Activated naive CD4-positive, alpha-beta T cell (primary cell): ENCODE data around the gene DPF1.
"Not testable (repeated sequence)": the region's sequence is repeated elsewhere in the genome, so short reads cannot be mapped to it uniquely, and the experiment has no call there.

Experiments used
- DNase-seq, 4 experiments: peaks; one replicate each; lab custom pipeline; 2025; lab: John Stamatoyannopoulos, UW

The DPF1 gene

DNA sequence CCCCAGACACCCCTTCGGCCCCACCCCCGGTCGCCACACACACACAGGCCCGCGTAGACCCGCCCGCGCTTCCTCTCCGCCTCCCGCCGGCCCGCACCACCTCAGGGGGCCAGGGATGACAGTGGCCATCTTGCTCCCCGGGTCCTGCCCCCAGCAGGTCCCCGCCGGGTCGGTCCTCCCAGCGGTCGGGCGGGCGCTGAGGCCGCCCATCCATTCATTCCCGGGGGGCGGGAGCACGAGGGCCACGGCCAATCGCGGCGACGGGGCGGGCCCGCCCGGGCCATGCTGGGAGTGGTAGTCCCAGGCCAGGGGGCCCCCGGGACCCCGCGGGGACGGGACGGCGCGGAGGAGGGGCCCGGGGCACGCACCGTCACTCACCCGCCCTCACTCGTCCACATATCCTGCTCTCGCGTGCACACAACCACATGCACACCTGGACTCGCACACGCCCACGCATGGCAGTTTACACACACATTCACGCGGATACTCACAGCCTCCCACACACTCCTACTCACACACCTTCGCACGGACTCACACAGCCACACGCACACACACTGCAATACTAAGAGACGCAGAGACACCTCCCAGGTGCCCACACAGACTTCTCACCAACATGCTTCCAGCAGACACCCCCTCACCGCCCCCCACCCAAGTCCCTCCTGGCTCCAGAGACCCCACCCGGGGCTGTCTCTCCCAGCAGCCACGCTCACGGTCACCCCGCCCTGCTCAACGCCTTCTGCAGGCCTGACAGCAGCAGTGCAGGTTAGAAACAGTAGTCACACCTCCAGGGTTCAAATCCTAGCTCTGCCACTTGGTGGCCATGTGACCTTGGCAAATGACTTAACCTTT, at the start of gene DPF1:
Gene DPF1, minus strand, starts transcription at position 209 of the 849 bp plus-strand sequence. Its CDS starts 80 bp downstream, at position 129.
- peak in 2 of 4 experiments; percentile 15 to 23 for DNase-seq

DNA sequence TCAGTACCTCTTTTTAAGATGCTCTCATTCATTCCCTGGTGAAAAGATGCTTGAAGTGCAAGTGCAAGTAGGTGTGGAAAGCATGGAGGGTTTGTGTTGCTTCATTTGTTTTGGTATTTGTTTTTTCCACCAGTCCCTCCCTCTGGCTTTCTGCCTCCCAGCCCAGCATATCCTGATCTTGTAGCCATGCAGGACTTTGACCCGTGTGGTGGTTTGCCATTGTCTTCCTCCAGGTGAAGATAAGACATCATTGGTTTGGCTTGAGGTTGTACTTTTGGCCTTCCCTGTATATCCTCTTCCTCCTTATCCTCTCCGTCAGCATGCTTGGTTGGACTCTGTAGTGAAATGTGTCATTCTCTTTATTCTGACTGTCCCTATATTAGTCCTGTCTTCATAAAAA, 49.5 kb upstream of the DPF1 start:
- no peak for DNase-seq

DNA sequence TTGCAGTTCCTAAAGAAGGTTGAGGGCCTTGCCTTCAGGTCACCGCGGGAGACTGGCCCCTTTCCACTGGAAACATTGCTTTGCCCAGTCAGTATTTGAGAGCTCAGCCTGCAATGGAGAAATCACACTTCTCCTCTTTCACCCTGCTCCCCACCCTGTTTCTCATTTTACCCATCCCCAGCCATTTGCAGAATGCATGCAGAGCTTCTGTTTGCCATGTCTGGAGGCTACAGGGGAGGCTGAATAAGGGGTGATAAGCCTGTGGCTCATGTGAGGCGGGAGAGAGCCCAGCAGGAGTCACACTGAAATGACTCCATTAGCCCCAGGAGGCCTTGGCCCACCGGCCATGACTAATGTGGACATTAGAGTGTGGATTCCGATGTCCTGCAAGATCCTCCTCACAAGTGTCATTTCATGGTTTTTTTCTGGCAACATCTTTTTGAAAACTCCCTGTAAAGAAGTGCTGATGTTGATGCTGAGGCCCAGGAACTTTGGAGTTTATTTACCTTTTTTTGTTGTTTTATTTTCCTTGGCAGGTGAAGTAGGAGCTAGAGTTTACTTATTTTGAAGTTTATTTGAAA, 46.7 kb upstream of the DPF1 start:
- no peak for DNase-seq

DNA sequence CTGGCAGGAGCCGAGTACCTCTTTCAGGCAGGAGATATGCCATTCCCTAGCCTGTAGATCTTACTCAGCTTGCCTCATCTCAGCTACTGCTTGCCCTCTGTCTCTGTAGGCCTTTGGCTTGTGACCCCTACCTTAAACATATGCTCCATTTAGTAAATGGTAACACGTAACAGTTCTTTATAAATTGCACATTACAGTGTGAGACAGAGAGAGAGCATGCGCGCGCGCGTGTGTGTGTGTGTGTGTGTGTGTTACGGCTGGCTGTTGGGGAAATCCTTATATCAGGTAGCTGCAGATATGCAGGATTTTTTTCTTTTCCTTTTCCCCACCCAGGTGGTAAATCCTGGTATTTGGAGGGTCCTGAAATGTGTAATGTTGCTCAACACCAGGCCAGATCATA, 44.5 kb upstream of the DPF1 start:
- DNase-seq, result no peak

DNA sequence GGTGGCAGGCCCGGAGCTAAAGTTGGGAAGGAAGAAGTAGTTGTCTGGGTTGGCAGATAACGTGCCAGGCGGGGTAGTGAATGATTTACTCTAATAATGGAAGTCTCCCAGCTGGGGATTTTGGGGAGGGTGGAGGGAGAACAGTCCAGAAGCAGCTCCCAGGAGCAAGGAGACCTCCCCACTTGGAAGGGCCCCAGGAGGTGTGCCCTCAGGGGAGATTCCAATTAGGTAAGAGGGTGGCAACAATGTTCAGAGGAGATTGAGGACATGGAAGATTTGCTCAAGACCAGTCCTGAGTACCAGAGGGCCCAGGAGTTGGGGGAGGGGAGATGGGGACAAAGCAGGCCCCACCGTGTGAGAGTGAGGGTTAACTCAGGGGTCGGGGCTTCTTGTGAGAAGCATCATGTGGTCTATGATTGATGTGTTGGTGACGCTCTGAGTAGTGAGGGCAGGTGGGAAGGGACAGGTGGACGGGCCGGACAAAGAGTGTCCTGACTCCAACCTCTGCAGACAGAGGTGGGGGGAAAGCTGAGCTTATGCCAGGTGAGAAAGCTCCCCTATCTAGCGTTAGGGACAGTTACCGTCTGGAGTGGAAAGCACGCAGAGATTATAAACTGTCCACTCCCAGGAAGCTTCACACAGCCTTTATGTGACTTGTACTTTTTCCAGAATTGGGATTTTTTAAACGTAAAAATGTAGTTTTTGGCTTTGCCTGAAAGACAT, 43.9 kb upstream of the DPF1 start:
- DNase-seq, result no peak

DNA sequence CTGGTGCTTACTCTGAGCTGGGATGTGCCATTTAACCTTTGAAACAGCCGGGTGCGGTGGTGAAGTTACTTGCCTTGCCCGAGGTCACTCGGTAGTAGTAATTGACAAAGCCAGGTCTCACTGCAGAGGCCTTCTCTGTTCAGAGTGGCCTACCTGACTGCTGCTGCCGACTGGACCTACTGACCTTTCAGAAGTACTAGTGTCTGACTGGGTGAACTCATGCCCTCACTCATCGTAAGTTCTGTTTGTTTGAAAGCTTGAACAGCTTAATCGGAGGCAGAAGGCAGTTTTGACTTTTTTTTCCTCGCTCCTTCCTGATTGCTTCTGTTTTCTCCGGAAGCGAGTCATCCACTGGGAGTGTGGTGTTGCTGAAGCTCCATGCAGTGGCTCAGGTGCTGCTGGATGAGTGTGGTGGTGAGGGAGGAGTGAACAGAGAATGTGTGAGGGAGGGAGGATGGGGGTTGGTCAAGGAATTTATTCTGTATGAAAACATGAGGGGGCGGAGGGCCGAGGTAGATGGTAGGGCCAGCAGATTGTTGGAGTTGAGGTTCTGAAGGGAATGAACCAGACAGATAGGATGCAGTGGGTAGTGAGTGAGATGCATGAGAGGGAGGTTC, 43.1 kb upstream of the DPF1 start:
- no peak for DNase-seq

DNA sequence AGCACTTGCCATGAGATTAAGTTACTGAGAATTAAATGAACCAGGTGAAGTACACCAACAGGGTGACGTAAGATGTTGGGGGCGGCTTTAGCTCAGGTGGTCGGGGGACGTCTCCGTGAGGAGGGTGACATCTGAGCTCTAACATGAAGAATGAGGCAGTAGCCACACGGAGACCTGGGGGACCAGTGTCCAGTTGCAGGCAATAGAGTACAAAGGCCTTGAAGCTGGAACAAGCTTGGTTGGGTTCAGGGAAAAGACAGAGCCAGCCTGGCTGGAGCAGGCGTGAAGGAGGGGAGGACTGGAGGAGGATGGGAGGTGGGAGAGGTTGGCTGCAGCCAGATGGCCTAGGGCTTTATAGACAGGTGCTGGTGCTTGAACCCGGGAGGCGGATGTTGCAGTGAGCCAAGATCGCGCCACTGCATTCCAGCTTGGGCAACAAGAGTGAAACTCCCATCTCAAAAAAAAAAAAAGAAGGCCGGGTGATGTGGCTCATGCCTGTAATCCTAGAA, 42.0 kb upstream of the DPF1 start:
- DNase-seq, result no peak

DNA sequence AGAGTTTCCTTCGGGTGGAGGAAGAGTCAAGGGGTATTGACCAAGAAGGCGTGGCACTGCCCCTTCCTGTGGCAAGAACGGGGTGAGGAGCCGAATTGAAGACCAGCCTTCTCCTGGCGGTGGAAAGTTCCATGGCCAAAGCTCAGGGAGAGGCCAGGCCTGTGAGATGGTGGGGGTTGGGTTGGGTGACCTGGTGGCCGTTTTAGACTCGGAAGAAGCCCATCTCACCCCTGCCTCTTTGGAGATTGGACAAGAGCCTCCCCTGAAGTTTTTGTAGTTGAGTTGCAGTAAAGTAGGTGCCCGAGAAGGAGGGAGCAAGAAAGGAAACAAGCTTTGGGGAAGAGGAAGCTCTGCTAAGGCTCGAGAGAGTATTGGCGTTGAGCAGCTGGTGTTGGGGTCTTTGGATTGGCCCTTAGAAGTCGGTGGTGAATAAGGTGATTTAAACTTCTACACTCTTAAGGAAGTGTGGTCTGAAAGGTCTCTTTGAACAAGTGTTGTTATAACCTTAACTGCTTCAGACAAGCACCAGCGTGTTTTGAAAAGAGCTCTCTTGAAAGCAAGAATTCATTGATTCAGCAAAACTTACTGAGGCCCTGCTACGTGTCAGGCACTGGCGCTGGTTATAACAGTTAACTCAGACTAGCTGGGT, 41.3 kb upstream of the DPF1 start:
- no peak for DNase-seq

DNA sequence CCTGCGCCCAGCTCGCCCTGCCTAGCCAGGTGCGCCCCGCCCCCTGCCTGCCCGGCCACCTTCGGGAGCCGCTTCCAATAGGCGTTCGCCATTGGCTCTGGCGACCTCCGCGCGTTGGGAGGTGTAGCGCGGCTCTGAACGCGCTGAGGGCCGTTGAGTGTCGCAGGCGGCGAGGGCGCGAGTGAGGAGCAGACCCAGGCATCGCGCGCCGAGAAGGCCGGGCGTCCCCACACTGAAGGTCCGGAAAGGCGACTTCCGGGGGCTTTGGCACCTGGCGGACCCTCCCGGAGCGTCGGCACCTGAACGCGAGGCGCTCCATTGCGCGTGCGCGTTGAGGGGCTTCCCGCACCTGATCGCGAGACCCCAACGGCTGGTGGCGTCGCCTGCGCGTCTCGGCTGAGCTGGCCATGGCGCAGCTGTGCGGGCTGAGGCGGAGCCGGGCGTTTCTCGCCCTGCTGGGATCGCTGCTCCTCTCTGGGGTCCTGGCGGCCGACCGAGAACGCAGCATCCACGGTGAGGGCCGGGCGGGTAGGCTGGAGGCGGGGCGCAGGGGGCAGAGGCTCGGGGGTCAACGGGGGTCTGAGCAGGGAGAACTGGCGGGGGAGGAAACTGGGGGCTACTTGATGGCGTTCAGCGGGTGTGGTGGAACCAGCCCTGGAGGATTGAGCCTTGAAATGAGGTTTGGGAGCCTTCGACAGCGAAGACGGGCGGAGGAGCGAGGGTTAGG, 40.6 kb upstream of the DPF1 start, which contains the start of gene SPINT2:
Gene SPINT2, plus strand, starts transcription at position 88 of the 727 bp plus-strand sequence. Its CDS starts 320 bp downstream, at position 408.
- DNase-seq, result peak in 1 of 4 experiments; percentile 40

DNA sequence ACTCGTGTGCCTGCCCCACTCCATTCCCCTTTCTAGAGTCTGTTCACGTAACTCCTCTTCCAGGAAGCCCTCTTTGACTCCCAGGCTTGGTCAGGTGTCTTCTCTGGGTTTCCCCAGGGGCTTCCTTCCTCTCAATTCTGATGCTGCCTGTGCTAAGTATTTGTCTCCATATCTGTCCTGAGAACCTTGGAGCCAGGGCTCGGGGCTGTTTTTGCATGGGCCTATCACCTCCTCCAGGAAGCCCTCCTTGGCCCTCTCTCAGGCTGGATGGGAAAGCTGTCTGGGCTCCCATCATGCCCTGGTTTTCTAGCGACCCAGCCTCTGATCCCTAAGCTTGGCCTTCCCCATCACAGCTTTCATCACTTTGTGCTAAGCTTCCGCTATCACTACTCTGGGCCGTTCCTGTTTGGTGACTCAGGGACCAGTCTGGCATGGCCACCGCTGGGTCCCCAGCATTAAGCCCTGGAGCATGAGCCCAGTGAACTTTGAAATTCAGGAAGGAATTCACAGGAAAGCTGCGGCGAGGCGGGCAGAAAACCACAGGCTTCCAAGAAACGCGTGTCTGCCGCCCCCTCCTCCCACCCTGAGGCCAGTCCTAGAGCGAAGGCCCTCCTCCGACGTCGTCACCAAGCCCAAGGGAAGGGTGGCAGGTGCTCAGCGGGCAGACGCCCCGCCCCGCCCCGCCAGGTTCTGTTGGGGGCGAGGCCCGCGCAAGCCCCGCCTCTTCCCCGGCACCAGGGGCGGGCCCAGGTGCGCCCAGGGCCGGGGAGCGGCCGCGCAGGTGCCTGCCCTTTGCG, 39.9 kb upstream of the DPF1 start:
- peak in 2 of 4 experiments; percentile 47 to 76 for DNase-seq

DNA sequence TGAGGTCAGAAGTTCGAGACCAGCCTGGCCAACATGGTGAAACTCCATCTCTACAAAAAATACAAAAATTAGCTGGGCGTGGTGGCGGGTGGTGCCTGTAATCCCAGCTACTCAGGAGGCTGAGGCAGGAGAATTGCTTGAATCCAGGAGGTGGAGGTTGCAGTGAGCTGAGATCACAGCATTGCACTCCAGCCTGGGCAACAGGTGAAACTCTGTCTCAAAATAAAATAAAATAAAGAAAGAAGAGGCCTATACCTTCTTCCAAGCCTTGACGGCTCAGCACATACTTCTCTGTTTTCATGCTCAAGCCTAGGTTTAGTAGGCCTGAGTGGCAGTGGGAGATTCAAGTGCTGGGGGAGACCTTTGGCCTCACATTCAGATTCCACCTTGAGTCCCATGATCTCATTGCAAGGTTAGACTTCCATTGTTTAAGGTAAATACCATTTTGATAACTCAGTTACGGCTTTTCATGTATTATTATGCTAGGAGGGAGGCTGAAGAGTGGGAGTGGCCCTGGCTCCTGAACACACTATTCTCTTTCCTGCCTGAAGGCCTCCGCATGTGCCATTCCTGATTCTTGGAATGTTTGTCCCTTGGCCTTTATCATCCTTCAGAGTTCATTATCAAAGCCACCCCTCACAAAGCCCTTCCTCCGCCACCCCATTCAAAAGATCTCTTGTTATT, 38.7 kb upstream of the DPF1 start:
- no peak for DNase-seq

DNA sequence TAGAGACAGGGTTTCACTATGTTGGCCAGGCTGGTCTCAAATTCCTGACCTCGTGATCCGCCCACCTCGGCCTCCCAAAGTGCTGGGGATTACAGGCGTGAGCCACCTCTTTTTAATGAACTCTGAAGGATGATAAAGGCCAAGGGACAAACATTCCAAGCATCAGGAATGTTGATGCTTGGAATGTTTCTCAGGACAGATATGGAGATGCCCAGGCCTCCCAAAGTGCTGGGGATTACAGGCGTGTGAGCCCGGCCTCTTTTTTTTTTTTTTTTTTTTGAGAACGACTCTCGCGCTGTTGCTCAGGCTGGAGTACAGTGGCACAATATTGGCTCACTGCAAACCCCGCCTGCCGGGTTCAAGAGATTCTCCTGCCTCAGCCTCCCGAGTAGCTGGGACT, 37.9 kb upstream of the DPF1 start:
- not testable (repeated sequence) for DNase-seq

DNA sequence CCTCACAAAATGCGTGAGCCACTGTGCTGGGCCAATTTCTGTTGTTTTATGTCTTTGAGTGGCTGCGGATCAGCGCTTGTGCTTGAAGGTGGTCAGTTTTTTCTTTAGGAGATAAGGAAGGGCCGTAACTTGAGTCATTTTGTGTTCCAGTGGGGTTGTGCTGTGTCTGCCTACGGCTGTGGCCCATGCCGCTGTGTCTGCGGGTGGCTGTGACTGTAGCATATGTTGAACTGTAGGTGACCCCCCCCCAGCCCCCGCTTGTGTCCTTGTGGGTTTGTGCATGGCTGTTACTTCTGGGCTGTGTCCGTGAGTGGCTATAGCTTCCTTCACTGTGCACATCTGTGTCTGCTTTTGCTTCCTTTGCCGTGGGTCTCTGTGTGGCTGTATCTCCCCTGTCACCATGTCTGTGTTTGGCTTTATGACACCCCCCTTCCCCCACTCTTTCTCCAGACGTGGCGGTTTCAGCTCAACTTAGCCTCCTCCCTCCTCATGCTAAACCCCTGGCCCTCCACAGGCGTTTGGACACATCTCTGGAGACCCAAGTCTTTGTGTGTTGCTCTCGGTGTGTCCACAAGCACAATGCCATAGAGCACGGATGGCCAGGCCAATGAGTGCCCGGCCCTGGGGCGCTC, 31.5 kb upstream of the DPF1 start:
- DNase-seq, result no peak

DNA sequence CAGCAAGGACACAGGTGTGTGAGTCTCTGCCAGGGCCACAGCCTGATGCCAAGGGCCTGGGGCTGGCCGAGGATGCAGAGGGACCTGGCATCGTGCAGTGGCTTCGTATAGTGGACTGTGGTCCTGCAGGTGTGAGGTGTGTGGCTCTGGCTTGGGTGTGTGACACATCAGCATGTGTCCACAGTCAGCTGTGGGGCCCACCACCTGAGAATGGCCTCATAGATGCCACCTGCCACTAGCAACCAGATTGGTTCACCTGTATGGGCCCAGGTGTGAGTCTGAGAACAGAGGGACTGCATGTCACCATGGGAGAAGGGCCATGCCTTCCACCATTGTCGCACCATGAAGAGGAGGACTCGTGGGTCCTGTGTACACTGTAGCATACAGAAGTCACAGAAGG, 29.8 kb upstream of the DPF1 start:
- DNase-seq, result no peak

DNA sequence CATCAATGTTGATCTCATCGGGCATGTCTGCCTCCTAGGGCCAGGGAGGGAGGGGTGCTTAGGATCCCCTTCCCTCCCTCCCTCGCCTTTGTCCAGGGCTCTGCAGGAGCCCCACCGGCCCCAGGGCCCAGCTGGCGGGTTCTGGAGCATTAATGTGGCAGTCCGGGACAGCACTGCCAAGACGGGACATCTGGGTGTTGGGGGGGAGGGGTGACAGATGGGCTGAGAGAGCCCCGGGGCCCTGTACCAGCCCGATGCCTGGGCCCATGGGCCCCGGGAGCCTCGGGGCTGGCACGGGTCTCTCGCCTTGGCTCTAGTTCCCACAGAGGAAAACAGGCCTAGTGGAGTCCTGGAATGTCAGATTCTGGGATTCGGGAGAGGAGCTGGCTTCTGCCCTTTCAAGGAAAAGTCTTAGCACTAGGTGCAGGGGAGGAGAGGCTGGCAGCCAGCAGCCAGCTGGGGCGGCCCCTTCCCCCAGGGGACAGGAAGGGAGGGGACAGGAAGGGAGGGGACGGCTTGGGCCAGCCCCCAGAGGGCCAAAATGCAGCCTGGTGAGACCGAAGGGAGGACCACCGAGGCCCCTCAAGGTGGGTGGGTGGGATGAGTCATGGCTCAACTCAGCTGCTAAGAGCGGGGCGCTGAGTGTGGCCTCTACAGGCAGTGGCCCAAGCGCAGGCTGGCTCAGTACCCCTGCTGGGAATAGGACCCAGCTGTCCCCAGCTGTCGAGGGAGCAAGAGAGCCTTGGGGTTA, 29.1 kb upstream of the DPF1 start:
- DNase-seq, result no peak

DNA sequence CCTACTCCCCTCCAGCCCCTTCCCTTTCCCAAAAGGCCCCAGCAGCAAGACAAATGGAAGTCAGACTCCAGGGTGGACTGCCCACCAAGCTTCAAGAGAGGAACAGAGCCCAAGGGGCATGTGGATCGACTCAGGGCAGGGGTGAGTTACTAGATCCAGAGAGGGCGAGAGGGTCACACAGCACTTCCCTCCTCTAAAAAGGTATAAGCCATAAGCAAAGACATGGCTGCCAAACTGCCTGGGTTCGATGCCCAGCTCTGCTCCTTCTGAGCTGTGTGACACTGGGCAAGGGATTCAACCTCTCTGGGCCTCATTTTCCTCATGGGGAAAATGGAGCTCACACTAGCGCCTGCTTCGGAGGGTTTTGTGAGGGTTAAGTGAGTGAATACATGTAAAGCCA, 28.4 kb upstream of the DPF1 start:
- no peak for DNase-seq

DNA sequence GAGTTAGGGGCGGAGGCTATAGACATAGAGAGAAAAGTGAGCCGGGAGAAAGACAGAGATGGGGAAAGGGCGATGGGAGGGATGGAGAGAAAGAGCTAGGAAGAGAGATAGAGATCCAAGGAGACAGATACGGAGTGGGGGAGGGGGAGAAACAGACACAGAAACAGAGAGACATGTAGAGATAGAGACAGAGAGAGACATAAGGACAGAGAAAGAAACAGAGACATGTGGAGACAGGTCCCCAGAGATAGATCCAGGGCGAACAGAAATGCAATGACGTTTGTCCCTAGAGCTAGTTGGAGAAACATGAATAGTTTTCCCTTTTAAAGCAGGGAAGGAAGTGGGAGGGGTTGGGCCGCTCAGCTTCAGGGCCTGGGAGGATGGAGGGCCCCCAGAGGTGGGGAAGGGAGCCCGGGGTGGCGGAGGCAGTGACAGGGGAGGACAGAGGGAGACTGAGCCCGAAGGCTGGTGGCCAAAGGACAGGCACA, 27.6 kb upstream of the DPF1 start:
- no peak for DNase-seq
